Measurements from ENCODE around the gene ABTB1.

DNA sequence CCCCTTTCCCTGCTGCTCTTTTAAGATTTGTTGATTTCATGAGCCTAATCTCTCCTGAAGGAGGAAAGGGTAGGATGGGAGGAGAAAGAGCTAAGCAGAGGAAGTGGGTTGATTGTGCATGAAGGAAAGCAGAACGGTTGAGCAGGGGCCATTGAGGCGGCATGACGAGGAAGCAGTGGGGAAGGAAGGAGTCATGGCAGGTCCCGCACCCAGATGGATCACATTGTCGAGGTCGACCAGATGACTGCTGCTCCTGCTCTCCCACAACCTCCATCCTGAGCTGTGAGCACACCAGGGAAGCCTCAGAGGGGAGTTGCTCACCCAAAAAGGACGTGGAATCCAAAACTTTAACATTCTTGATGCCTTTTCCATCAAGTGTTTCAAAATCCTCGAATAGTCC lies 42.8 kb downstream of the ABTB1 start:
- TF ChIP-seq POLR2A (IDR thresholded peaks at IDR 0.05; ENCODE audit: low read depth, low read length) (no peak), POLR2AphosphoS5 (IDR thresholded peaks at IDR 0.05; ENCODE audit: low read depth, low read length) (no peak)
